AG20443 (cell line): Measurements from ENCODE around the gene DAB2IP.

Experiments used
- DNase-seq: peaks from one replicate; pipeline ENCODE4 v3.0.0; 2012; ENCODE audit warnings: low spot score, mixed read lengths

The DAB2IP gene

DNA sequence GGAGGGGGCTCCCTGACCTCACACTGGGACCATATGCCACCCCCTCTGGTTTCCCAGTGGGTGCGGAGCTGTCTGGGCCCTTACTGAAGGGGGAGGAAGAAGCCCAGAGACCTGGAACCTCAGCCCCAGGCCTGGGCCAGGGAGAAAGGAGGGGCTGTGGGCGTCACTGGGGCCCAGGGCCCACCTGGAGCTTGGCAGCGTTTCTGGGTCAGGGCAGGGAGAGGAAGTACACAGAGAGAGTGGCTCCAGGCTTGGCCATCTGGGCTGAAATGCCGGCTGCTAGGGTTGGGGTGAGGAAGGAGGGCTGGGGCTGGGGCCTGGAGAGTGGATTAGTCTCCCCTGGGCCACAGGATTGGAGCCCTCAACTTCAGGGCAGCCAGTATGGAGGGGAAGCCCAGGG, 6.4 kb upstream of the DAB2IP start:
- DNase-seq: no peak

DNA sequence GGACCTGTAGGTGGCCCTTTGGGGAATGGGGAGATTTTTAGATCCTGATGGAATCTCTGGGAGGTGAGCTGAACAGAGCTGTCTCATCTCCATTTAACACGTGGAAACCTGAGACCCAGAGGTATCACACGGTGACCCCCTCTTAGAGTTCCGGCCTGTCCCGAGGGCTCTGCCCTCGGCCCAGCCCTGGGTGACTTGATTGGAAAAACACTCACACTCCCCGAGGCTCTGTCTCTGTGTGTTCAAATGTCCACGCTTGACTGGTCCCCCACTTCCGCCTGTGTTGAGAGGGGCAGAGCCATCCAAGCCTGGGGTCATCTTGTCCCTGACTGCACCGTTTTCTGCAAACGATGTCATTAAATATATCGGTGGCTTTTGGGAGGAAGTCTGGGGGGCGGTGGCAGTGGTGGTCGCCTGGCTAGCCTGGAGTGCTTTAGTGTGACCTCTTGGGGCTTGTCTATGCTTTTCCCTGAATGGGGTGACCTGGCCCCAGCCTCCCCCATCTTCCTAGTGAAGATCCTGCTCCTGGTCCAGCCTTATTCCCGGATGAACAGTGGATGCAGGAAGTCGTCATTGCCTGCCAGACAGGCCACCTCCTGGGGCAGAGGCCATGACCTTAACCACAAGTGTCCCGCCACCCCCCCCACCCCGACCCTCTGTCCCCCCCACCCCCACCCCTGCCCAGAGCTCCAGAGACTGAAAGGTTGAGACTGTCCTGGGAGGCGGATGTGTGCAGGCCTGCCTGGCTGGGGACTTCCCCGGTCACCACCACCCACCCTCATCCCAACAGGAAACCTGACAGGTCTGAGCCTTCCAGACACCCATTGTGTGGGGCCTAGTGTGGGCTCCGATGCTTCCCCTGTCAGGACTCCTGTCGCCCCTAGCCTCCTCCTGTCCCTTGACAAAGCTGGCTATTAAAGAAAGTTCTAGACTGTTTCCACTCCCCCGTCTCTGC, 5.3 kb upstream of the DAB2IP start:
- DNase-seq: no peak

DNA sequence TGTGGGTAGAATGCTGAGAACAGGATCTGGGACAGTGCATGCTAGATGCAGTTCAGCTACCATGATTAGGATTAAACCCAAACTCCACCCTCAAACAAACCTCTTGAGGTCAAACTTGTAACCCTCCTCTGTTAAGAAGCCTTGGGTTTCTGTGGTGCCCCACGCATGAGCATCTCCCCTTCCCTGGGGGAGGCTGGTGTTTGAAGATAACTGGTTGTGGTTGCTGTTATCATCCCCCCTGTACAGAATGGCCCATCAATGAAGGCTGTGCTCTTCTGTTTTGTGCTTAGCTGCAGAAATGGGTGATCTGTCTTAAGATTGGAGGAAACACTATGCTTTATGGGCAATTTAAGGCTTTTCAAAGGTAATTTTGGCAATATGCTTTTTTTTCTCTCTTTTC, 4.4 kb upstream of the DAB2IP start:
- DNase-seq: no peak

DNA sequence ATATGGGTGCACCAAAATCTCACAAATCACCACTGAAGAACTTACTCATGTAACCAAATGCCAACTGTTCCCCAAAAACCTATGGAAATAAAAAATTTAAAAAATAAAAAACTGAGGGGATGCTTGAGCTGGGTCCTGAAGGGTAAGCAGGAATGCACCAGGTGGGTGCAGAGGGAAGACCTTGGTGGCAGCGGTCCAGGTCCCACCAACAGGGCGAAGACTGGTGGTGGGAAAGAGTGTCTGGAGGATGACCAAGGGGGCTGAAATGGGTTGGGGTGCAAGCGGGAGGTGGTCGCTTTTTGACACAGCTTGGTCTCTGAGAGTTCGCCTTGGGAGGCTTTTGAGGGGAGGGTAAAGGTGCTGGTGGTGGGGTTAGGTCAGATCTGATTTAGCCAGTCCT, 3.3 kb upstream of the DAB2IP start:
- no peak for DNase-seq

DNA sequence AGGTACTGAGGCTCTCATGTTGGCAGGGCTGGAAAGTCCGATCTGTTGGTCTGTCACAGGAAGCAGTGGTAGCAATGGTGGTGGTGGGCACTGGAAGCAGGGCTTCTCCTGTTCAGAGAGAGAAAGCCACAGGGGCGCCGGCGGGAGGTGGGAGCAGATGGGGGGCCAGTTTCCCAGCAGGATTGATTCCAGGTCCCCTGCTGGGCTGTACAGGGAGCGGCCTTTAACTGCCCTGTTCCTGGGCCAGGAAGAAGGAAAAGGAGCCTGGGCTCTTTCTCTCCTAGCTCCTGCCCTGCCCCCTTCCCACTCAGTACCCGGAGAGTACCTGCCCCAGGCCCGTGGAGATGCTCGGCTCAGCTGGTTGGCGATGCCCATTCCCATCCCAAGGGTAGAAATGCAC, 2.6 kb upstream of the DAB2IP start:
- DNase-seq: no peak

DNA sequence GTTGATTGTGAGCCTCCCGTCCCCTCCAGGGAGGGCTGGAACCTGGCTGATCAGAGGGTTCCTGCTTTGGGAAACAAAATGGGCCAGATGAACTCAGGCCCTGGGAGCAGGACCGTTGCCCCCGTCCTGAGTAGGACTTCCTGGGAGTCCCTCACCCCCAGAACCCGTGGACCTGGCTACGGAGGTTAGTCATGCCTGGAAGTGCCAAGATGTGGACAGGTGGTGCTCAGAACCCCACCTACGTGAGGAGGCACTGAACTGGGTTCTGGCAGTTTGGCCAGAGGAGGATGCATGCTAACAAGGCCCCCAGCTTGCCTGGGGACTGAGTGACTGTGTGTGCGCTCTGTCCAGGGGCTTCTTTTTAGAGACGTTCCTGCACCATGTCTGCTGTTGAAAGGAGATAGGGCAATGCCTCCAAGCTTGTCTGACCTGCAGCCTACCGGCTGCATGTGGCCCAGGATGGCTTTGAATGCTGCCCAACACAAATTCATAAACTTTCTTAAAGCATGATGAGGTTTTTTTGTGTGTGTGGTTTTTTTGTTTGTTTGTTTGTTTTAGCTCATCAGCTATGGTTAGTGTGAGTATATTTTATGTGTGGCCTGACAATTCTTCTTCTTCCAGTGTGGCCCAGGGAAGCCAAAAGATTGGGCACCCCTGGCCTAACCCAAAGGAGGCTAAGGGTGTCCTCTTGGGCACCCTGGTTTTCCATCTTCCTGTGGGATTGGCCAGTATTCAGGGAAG, 1.8 kb upstream of the DAB2IP start:
- DNase-seq: no peak

DNA sequence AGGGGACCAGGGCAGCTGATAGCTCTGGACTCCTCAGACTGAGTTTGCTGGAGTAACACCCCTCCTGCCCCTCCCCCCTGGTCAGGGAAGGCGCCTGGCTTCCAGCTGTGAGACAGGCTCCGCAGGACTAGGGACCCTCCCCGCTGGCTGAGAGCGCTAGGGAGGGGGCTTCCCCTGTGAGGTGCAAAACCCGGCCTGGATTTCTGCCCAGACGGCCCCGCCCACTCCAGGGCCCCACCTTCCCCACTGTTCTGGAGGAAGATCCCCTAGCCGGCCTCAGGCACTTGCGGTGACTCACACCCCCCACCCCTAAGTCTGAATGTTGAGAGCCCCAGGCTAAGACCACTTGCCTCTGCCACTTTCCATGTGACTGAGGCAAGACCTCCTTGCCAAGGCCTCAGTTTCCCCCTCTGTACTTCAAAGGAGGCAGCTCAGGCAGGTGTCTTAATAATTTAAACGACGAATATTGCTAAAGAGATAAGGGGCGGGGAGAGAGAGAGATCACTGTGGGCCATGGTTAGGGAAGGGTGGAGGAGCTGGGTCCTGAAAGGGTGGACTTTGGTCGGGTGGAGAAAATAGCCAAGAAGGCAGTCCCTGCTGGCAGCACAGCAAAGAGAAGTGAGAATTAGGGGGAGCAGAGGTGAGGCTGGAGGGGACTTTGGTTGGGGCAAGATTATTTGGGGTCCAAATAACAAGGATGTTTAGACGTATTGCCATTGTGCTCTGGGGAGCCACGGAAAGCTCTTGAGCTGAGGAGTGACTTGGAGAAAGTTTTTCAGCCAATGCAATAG, 1.0 kb upstream of the DAB2IP start:
- no peak for DNase-seq

DNA sequence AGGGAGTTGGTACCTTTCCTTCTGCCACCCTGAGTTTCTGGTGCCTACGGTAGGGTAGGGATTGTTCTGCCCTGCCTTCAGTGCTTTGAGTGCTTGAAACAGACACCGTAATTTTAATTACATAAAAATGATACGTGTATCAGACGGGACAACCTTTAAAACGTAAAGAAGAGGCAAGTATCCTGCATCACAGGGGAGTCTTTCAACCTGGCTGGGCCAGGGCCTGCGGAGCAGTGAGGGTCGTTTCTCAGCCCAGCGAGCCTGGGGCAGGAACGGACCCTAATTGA, 483 bp upstream of the DAB2IP start:
- no peak for DNase-seq

DNA sequence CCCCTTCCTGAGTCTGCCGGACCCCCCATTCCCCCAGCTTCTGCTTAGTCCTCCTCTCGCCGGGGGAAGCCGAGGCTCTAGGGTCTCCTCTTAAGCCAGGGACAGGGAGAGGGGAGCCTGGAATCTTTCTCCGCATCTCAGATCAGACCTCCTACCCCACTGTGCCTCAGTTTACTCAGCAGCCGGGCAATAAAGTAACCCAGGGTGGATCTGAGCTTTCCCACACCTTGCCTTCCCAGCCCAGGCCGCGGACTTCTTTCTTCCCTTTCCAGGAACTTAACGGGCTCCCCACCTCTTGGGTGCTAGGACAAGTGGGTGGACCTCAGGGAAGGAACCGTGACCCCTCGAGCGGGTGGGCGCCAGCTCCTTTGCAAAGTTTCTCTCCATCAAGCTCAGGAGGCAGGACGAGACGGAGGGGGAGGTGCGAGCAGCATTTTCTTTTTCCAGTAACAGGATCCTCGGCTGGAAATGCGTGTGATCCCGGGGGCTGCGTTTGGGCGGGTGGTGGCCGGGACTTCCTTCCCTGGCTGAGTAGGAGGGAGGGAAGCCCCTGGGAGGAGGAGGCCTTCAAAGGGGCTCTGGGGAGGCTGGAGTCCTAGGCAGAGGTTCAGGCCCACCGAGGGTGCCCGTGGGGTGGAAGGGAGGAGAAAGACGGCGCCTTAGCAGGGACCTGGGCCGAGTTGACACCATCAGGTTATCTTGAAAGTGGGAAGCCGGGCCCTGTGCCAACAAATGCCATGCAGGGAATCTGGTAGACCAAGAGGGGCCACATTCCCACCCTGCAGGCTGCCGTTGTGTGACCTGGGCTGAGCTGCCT, 795 bp downstream of the DAB2IP start:
- no peak for DNase-seq

DNA sequence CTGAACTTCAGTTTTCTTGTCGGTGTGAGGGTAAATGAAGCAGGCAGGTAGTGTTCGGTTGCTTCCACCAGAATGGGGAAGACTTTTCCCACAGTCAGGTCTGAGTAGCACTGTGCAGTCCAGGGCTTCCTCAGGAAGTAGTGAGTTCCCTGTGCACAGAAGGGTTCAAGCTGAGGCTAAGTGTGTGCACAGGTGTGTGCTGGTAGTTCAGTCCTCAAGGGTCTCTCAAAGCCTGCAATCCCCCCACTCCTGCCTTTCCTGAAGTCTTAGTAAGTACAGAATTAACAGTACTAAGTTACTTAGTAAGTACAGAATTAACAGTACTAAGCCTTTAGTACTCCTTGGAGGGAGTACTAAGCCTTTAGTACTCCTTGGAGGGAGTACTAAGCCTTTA, 1.4 kb downstream of the DAB2IP start:
- DNase-seq: no peak

DNA sequence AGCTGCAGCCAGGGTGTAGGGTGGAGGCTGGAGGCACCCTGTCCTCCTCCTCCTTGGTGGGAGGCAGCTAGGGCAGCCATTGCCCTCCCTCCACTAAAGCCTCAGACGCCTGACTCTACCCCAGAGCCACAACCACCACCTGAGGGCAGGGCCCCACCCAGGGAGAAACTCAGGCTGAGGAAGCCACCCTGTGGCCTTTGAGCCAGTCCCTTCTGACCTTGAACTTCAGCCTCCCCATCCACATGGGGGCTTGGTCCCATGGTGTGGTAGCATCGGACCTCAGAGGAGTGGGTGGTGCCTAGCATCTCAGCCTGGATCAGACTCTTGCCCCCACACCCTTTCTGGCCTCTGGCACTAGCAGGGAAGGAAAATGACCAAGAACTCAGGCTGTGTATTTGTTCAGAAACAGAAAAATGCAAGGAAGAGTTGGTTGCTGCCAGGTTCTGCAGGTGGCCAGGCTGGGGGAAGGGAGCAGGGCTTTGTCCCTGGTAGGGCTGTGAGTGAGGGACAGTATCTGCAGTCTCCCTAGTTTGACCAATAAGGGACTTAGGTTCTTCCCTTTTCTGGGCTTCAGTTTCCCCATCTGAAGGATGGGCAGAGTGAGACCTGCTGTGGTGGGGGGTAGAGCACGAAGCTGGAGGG, 3.2 kb downstream of the DAB2IP start:
- DNase-seq: no peak

DNA sequence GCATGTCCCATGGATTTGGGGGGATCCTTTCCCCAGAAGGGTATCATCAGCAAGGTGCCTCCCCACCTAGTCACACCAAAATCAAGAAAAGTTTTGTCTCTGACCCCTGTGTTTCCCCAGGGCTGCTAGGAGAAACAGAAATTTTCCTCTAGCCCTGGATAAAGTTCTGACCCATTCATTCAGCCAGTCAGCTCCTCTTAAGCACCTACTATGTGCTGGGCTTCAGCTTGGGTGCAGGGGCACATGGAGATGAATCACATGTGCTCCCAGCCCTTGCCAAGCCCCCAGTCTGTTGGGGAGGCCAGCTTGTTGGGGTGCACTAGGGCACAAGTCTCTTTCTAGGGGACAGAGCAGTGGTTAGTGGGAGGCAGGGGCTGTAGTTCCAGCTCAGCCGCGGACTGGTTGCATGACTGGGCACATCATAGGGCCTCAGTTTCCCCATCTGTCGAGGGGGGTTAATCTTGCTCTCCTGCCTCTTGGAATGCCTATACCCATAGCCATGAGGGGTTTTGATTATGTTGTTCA, 3.9 kb downstream of the DAB2IP start:
- no peak for DNase-seq

DNA sequence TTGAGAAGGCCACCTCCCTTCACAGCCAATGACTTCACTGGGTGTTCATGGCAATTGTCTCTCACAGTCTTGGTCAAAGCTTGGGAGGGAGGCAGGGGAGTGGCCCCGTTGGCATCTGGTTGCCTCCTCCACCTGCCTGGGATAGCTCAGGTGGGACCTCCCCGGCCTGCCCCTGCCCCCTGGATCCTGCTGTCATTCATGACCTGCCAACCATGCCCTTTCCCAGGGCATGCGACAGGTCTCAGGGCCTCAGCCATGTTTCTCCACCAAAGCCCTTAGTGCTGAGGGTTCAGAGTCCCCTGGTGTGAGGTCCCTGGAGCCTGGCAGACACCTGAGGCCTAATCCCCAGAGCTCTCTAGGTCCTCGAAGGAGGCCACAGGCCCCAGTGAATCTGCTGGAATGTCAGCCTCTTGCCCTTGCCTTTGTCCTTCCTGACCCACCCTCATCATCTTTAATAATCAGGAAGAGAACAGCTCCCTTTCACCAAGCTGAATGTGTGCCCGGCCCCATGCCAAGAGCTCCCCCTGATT, 5.6 kb downstream of the DAB2IP start:
- no peak for DNase-seq

DNA sequence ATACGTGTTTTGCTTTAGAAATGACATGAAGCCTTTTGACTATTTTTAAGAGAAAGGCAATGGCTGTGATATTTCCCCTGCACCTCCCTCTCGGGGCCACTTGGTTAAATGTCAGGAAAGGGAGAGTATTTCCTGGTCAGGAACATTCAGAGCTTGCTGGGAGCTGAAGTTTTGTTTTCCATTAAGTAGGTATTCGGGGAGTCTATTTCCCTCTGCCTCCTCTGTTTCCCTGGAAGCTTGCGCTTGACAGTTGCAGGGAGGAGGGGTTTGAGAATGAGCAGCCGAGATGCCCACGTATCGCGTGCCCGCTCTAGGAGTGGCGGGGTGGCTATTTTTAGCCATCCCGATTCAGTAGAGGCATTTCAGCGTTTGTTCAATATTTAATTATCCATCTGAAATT, 6.7 kb downstream of the DAB2IP start:
- peak; percentile 32 for DNase-seq

DNA sequence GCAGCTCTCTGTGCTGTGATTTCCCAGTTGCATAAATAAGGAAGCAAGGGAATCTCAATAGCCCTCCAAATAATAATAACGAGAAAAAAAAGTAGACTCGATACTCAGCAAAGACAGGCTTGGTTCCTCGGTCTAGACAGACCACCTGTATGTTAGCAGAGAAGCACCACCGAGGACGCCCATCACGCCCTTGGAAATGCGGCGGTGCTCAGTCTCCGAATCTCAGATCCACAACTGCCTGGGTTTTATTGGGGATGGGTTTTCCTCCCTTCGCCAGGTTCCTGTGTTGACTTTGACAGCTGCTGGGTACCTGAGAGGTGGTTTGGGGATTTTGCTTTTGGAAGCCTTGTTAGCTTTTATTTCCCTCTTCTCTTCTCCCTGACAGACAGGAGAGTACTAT, 7.2 kb downstream of the DAB2IP start:
- DNase-seq: no peak

DNA sequence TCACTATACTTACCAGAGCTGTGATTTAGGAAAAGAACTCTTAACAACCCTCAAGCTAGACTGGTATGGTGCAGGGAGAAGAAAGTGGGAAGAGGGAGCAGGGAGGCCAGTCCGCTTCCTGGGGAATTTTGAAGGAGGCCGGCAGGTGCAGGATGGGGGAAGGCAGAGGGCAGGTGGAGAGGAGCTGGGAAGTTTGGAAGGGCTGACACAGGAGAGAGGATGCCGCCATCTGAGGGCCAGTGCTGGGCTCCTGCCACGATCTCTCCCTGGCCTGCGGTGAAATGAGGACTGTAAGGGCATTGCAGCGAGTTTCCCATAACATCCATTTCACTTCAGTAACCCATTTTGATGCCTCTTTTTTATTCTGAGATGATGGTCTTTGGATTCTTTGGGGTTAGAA, 8.9 kb downstream of the DAB2IP start:
- no peak for DNase-seq

DNA sequence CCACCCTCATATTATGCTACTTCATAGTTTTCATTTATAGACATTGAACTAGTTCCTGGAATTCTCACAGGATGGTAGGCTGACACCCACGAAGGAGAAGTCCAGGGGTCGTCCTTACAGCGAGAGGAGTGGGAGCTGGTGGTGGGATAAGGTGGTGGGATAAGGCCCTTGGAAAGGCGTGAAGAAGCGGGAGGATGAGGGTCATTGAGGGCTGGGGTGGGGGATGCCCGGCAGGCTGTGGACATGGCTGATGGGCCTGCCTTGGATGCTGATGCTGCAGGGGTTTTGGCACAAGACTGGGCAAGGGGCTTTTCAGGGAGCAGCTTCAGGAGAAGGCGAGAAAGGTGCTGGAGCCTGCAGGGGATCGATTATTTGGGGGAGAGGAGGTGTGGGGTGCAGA, 9.4 kb downstream of the DAB2IP start:
- no peak for DNase-seq

DNA sequence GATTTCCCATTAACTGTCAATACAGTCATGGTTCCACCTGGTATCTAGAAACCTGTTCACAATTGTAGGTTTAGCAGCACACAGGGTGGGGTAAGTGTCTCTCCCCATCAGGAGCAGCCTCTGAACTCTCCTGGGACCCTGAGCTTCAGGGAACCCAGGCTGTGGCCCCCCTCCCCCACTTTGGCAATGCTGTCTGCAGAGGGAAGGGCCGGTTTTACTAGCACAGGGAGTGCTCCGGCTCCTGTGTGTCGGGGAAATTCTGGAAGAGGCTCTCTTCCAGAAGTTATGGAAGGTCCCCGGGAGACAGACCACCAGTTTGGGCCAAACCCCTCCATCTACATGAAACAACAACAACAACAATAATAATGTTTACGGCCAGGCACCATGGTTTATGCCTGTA, 9.9 kb downstream of the DAB2IP start:
- no peak for DNase-seq

DNA sequence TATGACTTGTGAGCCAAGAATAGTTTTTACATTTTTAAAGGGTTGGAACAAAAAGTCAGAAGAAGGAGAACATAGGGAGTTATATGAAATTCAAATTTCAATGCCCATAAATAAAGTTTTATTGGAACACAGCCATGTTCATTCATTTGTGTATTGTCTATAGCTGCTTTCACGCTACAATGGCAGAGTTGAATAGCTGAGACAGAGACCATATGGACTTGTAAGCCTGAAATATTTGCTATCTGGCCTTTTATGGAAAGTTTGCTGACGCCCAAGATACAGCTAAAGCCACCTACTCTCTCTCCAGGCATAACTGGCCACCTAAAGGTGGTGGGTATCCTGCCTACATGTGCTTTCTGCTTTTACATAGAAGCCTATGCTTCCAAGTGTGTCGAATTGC, 10.9 kb downstream of the DAB2IP start:
- DNase-seq: no peak

DNA sequence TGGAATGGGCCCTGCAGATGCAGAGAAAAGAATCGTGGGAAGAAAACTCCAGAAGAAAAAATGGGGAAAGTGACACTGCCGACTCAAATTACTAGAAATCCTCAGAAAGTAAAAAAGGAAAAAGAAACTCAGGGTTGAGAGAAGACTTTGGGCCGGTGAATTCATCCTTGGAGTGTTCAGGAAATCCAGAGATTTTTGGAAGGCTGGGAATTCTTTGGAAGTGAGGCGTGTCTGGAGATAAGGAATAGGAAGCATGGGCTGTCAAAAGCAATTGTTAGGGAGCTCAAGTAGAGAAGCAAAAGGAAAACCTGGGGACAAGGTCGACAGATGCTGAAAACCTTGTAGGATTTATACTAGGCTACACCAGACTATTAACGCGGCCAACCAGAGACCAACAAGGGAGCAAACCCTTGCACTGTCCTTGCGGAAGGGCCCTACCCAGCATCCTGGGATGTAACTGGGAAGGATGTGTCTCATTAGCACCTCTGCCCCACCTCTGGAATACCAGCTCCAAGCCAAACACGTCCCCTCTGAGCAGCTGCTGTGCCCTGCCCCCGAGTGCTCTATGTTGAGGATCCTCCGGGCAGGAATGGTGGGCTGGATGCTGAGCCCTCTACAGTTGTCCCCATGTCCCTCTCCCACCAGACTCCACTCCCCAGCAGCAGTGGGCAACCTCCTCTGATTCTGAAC, 11.6 kb downstream of the DAB2IP start:
- DNase-seq: no peak
